EH (cell line): Measurements from ENCODE around the gene C1orf35.
A peak's percentile ranks its signal among the peaks of the same experiment; 100 is the strongest.

Source experiments
- DNase-seq: peaks from one replicate; pipeline ENCODE4 v3.0.0-alpha.2; 2015; ENCODE audit warnings: low read depth

The C1orf35 gene

DNA sequence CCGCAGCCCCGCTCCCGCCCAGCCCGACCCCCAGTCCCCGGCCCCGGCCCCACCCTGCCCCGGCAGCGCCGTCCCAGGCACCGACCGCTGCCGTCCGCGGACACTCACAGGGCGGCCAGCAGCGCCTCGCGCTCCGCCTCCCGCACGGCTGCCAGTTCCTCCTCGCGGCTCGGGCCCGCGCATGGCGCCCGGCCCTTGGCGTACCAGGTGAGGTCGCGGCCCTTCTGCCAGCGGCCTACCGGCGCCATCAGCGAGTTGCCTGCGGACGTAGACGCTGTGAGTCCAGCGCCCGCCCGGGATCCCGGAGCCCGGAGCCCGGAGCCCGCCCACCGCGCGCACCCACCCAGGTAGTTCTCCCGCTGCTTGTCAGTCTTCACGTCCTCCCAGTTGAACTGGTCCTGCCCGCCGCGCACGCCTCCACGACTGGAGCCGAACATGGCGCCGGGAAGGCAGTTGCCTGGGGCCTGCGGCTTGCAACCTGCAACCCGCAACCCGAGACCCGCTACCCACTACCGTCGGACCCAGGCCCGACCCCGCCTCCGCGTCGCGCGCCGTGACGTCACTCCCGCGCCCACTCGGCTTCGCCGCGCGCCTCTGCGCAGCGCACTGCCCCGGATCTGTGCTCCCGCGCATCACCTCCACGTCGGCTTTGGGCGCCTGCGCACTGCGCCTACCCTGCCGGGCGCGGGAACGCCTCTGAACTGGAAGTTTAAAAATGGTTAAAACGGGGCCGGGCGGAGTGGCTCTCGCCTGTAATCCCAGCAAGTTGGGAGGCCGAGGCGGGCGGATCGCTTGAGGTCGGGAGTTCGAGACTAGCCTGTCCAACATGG lies at the start of gene C1orf35:
C1orf35 (minus strand) TSS at position 535 of the 830 bp plus-strand sequence; CDS start at position 437, 98 bp downstream.
- peak; percentile 92 for DNase-seq

DNA sequence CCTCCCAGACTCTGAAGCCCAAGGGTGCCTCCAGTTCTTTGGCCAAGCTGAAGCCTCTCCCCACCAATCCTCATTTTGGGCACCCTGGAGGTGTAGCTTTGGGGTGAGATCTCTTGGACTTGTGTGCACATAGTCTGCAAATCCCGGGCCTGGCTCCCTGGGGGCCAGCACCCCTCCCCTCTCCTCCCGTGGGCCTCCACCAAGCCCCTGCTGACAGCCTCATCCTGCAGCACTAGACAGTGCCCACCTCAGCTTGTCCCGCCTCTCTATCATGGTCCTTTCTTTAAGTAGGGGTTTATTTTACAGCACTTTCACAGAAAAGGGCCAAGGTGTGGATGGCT lies 49.8 kb upstream of the C1orf35 start:
- DNase-seq: no peak

DNA sequence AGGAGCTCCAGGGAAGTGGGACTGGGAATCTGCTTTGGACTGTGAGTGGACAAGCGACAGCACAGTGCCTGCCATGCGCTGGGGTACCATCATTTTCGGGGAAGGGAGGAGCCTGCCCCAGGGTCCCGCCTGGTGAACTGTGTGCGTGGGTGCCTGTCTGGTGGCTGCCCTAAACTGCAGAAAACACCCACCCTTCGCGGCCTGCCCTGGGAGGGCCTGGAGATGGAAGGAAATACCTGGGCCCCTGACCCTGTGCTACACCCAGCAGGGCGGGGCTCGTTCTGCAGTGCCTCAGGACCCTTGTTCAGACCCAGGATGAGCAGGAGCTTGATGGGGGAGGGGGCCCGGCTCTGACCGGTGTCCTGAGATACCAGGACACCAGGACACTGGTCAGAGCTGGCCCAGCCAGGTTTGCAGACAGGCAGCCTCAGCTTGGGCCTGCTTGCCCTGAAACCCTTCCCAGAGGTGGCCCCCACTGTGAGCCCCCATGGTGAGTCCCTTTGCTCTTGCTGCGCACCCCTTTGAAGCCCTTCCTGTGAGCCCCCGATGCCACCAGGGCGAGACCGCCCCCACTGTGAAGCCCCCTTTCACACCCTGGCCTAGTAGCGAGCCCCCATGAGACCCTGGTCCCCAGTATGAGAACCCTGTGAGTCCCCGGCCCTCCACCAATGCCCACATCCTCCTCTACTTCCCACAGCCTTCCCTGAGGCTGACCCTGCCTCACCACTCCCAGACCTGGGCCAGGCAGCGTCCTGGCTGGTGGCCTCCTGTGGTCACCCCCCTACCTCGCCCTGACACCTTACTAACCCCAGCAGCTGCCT lies 49.2 kb upstream of the C1orf35 start:
- no peak for DNase-seq

DNA sequence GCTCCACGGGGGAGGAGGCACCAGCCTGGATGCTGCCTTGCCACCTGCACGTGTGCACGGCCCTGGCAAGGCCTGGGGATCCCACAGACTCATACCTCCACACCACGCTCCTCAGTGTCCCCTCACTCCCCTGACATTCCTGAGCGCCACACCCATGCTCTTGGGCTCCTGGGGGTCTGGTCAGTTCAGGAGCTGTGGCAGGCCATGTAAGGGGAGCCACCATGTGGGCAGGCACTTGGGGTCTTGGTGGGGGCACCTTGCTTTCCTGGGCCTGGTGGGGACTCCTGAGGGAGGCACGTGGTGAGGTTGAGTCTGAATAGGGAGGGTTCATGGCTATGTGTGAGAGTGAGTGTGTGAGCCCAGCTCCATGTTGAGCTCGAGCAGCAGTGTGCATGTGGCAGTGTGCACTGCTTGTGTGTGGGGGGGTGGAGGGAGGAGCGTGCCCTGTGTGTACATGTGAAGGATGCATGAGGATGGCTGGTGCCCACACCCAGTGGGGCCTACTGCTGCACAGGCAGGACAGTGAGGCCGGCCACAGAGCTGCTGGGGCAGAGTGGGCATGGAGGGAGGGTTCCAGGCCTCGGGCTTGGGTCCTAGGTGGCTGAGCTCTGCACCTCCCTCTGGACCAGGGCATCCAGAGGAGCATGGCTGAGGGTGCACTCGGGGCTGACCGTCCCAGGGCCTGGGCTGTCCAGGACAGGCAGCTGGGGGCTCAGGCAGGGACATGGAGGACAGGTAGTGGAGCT lies 48.2 kb upstream of the C1orf35 start:
- DNase-seq: no peak

DNA sequence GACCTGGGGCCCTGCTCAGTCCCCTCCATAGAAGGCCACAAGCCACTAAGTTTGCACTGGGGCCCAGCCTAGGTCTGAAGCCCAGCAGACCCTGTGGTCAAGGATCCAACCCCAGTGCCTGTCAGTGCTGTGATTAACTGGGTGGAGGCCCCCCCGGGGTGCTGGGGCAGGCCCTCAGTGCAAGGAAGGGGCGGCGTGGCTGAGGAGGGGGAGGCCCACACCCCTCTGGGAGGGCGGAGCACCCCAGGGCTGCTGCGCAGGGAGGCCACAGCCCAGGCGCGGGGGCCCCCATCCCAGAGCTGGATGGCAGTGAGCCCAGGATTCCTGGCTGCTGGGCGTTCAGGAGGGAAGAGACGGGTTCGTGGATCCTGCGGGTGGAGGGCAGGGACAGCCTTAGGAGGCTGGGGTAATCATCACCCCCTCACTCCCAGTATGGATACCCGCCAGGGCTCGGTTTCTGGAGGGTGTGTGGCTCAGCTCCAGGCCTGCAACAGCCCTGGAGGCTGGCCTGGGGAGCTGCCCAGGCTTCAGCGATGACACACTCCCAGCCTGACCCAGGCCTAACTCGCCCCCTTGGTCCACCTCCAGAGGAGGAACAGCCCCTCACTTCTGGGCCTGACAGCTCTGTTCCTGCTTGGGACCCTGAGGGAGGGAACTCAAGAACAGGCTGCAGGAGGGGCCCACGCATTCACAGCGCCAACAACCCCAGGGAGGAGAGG lies 47.5 kb upstream of the C1orf35 start:
- peak; percentile 77 for DNase-seq

DNA sequence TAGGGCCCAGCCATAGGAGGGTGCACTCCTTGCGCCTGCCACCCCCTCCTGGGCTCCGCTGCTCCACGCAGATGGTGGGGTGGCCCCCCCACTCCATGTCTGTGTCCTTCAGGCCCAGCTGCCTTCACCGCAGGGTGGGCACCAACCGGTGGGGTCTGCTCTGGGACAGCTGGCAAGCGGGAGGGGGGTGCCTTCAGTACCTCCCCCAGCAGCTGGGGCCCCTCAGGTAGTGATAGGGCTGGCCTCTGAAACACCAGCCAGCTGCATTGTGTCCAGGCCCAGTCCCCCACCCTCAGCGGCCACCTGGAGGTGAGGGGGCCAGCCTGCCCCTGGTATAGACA lies 47.0 kb upstream of the C1orf35 start:
- DNase-seq: no peak

DNA sequence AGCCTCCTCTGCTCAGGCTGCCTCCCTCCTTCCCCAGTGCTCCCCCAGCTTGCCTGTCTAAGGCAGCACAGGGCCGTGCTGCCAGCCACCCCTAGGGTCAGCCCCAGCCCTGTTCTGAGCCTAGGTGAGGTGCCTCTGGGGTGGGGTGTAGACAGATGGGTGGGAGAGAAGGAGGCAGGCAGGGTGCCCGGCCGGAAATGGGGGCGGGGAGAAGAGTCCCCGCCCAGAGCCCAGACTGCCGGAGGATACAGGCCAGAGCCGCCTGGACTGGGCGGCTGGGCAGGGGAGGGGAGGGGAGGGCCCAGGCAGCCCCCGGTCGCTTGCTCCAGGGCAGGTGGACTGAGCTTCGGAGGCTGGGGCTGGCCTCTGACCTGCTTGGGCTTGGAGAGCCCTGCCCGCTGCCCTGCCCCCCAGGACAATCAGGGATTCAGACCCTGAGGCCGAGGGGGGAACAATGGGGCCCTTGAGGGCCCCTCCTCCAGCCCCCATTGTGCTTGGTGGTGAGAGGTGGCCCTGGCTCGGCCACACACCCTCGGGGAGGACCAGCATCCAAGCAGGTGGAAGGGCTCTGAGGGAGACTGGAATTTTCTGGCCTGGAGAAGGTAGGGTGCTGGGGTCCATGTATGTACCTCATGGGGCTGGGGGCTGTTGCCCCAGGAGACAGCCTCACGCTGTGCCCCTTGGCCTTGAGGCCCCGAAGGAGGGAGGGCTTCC lies 46.4 kb upstream of the C1orf35 start, which contains the start of gene GJC2:
GJC2 (plus strand) TSS at position 525 of the 714 bp plus-strand sequence. CDS start 7,829 bp downstream, outside the sequence.
- DNase-seq: peak; percentile 50

DNA sequence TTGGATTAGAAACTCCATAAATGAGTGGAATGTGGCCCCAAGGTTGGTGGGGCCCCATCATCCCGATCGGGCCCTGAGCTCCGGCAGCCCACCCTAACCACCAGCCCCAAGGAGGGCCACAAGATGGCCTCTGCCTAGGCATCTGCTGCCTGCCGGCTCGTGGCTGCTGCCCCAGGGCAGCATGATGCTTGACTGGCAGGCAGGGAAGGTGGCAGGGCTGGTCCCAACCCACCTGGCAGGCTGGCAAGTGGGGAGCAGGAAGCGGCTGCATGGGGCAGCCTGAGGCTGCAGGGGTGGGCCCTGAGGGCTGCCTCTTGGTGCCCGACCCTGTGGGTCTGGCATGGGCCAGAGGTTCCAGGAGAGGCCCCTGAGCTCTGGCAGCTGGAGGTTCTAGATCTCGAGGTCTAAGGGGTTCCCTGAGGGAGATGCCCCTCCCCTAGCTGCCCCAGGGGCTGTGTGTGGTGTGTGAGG lies 45.8 kb upstream of the C1orf35 start:
- no peak for DNase-seq

DNA sequence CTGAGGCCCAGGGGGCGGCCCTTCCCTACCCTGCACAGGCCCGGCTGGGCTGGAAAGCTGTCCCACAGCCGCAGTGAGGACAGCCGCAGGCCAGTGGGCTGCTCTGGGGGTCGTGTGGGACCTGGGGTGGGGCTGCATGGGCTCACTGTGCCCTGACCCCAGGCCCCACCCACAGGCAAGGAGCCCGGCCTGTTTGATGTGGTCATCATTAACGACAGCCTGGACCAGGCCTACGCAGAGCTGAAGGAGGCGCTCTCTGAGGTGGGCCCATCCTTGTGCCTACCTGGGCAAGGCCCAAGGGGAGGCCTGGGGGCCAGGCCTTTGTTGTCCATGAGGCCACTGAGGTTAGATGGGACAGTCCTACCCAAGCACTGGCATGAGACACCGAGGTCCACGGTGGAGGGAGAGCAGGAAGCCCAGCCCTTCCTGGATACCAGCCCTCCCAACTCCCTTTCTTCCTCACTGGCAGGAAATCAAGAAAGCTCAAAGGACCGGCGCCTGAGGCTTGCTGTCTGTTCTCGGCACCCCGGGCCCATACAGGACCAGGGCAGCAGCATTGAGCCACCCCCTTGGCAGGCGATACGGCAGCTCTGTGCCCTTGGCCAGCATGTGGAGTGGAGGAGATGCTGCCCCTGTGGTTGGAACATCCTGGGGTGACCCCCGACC lies 45.2 kb upstream of the C1orf35 start:
- DNase-seq: peak; percentile 17

DNA sequence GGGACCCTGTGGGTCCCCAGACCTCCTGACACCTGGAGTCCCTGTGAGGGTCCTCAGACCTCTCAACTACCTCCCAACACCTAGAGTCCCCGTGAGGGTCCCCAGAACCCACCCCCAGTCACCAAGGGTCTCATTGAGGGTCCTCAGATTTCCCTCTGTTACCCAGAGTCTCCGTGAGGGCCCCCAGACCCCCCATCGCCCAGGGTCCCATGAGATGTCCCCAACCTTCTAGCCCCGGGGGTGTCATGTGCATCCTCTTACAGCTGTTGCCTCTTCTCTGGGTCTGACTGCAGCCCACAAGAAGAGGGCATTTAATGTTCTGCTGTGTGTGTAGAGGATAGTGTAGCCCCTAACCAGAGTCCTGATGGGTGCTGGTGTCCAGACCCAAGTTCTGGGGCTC lies 44.6 kb upstream of the C1orf35 start:
- no peak for DNase-seq

DNA sequence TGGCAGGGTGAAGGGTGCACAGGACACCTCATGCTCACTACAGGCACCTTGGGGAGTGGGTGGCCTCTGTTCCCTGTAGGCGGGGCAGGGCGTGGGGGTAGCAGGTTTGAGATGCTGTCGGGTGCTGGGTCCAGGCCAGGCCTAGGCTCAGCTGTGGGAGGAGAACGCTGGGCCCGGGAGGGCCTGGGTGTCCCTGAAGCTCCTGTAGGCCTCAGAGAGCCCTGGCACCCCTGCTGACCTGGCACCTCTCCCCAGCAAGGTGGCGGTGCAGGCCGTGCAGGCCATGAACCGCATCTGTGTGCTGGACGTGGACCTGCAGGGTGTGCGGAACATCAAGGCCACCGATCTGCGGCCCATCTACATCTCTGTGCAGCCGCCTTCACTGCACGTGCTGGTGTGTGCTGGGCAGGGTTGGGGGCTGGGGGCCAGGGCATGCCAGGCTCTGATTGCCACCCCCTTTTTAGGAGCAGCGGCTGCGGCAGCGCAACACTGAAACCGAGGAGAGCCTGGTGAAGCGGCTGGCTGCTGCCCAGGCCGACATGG lies 44.1 kb upstream of the C1orf35 start:
- no peak for DNase-seq

DNA sequence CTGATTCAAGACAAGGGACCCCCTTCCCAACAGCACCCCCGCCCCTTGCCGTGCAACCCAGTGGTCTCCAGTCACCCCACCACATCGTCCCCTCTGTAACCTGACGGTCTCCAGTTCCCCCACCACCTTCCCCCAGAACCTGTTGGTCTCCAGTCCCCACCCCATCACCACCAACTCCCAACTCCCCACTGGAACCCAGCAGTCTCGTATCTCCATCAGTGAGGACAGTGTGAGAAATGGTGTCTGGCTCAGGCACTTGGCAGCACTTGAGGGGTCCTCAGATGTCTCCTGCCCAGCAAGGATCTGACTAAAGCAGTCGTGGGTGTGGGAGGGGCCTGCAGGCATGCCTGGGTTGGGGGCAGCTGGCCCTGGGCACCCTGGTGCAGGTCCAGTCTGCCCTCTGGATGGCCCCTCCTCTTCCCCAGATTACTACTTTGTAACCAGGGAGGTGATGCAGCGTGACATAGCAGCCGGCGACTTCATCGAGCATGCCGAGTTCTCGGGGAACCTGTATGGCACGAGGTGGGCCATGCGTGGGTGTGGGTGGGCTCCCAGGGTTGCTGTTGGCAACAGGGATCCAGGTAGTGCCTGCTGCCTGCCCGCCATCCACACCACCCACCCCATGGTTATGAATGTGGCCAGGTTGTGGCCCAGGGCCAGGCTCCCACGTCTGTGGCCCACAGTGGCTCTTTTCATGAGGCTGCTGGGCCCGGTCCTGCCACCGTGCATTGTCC lies 43.5 kb upstream of the C1orf35 start:
- no peak for DNase-seq

DNA sequence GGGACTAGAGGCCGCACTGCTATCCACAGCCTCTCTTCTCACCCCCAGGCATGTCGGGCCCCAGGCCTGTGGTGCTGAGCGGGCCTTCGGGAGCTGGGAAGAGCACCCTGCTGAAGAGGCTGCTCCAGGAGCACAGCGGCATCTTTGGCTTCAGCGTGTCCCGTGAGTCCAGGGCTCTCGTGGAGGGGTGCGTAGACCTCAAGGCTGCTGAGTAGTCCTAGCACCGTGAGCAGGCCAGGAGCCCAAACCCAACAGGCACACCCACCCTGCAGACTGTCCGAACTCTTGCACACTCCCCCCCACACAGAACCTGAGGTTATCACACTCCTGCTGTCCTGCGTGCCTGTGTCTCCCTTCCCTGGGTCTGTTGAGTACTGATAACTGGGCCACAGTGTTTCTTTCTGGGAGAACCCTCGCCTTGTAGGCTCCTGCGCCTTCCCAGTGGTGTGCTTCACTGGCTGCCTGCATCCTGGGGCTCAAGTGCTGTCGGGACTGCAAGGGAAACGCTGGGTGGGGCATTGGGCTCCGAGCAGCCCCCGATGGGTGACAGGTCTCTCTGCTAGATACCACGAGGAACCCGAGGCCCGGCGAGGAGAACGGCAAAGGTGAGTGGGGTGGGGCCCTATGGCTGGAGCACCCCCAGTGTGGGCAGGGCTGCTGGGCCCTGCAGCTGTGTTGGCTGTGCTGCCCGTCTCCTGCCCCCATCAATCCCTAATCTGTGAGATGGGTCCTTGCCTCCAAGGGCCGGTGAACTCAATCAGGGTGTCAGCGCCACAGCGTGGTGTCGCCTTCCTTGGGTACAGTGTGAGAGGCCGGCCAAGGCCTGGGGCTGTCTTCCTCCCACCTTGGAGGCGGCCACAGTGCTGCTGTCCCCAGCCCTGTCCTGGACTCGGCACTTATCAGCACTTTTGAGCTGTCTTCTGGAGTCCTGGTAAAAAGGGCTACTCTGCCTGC lies 42.6 kb upstream of the C1orf35 start:
- no peak for DNase-seq

DNA sequence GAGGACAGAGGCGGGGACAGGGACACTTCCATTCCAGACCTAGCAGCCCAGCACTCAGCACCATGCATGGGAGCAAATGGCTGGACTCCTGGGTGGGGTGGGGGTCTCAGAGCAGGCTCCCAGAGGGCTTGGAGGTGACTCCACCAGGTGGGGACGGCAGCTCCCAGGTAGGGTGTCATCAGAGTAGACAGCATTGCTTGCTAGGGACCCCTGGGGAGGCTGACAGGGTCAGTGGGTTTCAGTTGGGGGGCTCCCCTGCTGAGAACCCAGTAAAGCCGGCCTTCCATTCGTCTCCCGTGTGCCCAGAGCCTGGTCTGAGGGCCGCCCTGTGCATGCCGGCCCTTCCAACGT lies 41.8 kb upstream of the C1orf35 start:
- DNase-seq: no peak

DNA sequence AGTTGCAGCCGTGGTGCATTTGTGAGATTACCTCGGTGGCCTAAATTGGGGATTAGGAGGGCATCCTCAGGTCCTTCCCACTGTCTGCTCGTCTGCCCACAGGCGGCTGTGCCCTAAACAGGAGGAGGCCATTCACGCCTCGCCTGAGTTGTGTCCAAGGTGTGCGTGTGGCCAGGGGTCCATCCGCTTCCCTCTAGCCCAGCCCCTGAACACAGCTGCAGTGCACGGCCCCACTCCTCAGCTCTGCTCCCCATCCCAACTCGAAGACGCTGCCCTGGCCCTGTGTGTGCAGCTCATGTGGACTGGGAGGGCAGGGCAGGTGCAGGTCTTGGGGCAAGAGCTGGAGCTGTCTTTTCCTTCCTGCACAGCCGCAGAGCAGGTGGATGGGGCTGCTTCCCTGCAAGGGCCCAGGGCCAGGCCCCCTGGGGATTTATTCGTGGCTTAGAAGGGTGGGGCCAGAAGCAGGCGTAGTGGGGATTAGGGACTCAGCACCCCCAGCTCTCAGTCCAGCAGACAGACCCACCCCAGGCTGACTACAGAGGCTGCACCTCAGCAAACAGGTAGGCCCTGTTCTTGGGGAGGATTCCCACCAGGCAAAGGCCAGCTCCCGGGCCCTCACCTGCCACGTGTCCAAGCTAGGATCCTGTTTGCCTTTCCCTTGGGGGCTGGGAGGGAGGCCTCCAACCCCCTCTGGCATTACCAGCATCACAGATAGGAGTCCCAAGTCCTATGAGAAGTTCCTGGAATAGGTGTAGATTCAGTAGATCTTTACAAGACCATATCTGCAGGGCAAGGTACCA lies 41.3 kb upstream of the C1orf35 start:
- DNase-seq: no peak

DNA sequence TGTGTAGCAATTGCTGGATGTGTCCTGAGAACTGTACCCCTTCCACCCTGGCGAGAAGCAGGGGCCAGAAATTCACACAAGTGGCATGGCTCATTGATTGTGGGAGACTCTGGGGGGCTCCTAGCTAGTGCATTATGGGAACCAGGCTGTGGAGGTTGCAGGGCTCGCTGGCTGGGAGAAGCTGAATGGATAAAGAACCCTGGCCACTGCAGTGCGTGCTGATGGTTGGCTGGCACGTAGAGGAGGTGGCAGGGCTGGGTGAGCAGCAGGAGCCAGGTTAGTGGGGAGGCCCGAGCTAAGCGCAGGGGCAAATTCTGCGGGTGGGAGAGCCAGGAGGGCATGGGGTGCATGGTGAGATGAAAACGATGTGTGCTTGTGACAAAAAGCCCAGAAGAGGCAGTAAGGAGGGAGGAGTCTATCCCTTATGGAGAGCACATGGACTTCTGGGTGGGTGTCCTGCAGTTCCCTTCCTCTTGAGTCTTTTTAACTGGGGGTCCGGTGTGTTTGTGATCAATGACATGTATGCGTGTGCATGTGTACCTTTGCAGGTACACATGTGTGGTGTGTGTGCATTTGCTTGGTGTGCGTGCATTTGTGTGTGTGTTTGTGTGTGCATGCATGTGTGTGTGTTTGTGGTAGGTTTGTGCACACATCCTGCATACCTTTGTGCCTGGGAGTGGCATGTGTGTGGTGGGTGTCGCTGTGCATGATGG lies 40.5 kb upstream of the C1orf35 start:
- DNase-seq: no peak

DNA sequence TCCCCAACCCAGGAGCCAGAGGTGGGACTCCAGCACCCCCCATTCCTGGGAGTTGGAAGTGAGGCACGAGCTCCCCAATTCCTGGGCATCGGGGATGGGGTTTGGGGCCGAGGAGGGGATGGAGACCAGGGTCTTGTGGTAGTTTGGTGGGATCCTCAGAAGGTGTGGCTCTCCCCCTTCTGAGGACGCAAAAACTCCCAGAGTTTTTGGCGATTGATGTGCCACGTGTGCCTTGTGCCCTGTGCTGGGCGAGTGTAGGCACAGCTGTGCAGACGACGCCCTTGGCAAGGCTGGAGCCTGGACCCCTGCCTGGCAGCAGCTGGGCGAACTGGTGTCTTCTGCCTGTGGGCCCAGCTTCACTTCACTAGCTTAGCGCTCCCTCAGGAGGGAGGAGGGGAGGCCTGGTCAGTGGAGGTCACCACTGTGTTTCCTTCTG lies 39.6 kb upstream of the C1orf35 start:
- no peak for DNase-seq
